Measurements from ENCODE around the gene PRICKLE2.

The PRICKLE2 gene, protein sequence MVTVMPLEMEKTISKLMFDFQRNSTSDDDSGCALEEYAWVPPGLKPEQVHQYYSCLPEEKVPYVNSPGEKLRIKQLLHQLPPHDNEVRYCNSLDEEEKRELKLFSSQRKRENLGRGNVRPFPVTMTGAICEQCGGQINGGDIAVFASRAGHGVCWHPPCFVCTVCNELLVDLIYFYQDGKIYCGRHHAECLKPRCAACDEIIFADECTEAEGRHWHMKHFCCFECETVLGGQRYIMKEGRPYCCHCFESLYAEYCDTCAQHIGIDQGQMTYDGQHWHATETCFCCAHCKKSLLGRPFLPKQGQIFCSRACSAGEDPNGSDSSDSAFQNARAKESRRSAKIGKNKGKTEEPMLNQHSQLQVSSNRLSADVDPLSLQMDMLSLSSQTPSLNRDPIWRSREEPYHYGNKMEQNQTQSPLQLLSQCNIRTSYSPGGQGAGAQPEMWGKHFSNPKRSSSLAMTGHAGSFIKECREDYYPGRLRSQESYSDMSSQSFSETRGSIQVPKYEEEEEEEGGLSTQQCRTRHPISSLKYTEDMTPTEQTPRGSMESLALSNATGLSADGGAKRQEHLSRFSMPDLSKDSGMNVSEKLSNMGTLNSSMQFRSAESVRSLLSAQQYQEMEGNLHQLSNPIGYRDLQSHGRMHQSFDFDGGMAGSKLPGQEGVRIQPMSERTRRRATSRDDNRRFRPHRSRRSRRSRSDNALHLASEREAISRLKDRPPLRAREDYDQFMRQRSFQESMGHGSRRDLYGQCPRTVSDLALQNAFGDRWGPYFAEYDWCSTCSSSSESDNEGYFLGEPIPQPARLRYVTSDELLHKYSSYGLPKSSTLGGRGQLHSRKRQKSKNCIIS

DNA sequence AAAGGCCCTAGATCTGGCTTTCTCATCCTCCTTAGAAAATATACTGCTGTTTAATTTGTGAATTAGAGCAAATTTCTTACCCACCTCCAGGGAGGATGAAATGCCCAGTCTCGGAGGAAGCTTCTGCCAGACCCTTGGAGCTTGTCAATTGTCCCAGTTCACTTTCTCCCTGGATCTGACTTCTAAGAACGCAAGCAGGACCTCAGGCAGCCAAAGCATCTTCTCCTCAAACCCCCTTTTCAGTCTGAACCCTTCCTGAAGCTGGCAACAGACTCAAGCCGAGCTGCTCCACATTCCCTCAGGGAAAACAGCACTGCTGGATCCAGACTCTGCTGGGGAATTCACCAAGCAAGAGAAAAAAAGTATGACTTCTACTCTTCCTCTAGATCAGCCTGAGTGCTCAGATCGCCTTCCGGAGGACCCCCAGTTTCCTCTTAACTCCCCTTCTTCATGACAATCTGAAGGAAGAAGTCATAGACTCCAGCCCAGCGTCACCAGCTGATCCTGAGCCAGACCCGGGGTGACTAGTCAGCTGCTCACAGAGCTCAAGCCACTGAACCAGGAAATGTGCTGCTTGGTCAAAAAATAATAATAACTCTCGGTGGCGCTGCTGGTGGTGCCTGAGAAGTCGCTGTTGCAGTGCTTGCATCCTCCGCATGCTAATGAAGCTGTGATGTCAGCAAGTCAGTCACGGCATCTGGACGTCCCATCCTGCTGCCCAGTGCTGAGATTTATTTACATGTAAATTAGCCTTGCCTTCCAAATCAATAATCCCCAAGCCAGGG is at the start of gene PRICKLE2:
PRICKLE2 (minus strand) TSS at position 641 of the 785 bp plus-strand sequence. CDS start 26,539 bp downstream, outside the sequence.
- DNase-seq (ENCODE audit: low read depth), result no peak

DNA sequence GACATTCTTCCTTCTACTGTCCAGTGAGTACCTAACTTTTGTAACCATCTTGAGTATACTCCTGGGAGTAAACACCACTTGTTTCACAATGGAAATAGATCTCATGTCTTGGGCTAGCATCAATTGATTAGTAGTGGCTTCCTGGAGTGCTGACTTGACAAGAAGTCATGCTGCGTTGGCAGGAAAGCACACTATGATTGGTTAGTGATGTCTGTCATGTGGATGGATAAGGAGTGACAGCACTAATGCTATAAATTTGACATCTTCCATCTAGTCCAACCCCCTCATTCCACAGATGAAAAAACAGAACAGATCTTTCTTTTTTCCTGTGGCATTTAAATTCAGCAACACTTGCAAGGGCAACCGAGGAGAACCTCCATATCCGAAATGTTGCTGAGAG is 47.6 kb upstream of the PRICKLE2 start:
- DNase-seq (ENCODE audit: low read depth), result no peak

DNA sequence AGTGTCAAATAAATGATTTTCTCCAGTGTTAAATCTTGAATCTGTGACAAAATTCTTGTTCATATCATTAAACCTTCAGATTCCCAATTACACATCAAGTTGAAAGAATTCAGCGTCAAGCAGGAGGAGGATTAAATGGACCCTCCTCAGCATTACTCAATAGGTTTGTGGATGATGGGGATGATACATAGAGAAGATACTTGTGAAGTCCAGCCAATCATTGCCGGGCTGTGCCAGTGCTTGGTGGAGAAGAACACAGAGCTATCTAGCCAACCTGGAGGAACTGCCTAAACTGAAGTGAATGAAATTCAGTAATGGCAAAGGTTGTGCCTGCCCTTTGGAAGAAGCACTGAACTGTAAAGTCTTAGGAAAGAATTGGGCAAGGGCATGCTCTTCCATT is 47.0 kb upstream of the PRICKLE2 start:
- DNase-seq (ENCODE audit: low read depth), result no peak

DNA sequence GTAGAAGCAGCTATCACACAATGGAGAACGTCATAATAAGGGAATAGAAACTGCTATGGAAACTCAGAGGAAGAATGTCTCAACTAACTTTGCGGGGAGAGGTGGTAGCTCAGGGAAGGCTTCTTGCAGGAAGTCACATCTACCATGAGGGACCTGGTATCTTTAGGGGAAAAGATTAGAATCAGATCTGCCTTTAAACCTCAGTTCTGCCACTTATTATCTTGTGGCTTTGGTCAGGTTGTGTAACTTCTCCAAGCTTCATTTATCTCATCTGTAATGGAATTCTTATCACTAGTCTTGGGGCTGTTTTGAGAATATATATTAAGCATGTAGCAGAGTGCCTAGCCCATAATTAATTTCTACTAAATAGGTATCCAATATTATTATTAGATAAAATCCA is 46.4 kb upstream of the PRICKLE2 start:
- DNase-seq (ENCODE audit: low read depth), result no peak

DNA sequence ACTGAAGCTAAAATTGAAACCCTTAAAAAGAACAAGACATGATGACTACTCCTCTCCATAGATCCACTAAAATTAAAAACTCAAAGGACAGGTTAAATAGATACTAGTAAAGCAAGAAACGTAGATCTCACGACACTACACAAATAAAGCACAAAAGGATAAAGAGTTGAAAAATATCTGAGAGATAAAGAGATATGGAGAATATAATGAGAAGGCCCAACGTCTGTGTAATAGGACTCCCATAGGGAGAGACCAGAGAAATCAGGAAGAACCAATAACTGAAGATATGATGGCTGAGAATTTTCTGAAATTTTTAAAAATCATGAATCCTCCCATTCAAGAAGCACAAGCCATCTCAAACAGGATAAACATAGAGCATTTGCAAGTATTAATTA is 45.6 kb upstream of the PRICKLE2 start:
- no peak for DNase-seq (ENCODE audit: low read depth)

DNA sequence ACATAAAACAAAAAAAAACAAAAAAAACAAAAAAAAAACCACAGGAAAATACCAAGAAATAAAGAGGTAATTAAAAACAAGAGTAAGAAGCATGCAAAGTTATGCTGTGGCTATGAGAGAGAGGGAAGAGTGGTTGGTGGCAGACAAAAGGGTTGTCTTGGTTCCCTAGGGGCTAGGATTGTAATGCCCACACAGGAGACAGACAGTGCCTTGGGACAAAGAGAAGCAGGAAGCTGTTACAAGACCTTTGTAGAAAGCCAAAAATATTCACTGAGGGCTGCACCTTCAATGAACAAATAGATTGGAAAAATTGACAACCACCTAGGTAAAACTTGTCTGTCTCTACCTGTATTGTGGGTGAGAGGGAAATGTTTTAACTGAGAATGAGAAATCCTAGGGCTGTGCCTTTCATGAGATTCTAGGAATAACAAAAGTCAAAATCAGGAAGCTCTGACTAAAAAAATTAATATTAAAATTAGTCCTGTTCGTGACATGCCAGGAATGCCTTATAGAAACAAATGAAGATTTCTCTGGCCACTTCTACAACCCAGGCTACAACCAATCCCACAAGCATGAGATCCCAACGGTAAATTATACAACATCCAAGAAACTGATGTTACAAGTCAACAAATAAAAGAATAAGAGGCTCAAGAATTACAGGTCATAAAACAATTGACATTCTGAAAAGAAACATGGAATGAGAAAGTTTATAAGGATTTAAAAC is 45.0 kb upstream of the PRICKLE2 start:
- no peak for DNase-seq (ENCODE audit: low read depth)

DNA sequence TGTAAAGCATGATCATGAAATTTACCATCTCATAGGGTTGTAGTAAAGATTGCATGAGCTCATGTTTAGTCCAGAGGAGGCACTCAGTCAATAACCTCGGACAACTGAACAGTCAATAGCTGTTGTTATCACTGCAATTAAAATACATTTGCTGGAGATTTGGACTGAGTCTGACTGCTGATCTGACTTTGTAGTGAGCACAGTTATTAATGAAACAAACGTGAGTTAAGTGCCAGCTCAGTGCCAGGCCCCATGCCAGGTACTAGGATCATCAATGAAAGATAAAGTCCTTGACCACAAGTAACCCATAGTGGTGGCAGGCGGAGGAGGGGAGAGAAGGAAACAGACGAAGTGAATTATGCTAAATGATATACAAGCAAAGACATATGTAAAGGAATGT is 43.7 kb upstream of the PRICKLE2 start:
- no peak for DNase-seq (ENCODE audit: low read depth)

DNA sequence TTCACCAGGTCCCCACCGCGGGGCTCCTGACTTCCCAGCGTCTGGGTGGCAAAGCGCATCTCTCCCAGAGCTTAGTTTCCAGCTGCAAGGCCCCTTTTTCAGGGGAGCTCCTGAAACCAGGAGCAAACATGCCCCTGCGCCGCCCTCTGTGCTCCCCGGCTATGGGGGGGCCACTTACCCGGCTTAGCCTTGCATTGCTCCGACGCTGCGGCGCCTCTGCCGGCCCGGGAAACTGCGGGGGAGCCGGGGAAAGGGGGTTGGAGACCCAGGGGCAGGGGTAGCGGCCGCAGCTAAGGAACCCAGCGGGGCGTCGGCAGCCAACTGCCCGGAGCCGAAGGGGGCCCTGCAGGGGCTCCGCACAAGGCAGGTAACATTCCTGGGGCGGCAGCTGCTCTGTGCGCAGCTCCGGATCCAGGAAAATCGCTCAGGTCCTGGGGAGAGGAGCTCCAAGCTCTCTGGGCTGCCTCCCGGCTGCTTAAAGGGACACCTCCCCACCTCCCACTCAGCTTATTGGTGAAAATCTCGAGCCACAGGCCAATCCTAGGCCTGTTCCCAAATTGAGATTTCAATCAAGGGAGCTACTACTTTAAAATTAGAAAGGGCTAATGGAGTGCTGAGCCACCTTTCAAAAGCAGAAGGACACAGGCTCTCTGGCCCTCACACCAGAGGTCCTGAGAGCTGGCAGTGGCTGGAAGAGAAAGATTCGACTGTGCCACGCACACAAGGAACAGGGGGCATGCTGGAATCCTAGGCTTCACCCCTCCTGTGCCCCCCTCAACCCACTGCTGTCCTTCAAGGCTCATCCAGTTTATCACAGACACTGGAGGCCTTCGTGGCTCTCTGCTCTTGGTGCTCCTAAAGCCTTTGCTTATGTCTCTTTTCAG is 42.7 kb upstream of the PRICKLE2 start:
- no peak for DNase-seq (ENCODE audit: low read depth)

DNA sequence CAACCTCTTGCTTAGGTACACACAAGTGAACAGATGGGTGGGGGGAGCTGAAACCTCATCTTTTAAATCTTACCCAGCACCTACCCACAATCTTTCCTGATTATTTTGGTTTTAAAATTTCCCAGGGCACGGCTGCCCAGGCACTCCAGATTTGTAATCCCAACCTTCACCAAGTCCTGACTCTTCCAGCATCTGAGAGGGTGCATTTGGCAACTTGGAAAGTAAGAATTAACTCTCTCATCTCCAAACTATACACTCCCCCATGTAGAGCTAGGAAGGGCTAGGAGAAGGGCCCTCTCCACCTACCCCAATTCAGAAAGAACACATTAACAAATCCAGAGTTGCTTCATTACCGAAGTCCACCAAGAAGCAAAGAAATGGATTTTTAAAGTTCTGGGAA is 41.7 kb upstream of the PRICKLE2 start:
- DNase-seq (ENCODE audit: low read depth), result no peak

DNA sequence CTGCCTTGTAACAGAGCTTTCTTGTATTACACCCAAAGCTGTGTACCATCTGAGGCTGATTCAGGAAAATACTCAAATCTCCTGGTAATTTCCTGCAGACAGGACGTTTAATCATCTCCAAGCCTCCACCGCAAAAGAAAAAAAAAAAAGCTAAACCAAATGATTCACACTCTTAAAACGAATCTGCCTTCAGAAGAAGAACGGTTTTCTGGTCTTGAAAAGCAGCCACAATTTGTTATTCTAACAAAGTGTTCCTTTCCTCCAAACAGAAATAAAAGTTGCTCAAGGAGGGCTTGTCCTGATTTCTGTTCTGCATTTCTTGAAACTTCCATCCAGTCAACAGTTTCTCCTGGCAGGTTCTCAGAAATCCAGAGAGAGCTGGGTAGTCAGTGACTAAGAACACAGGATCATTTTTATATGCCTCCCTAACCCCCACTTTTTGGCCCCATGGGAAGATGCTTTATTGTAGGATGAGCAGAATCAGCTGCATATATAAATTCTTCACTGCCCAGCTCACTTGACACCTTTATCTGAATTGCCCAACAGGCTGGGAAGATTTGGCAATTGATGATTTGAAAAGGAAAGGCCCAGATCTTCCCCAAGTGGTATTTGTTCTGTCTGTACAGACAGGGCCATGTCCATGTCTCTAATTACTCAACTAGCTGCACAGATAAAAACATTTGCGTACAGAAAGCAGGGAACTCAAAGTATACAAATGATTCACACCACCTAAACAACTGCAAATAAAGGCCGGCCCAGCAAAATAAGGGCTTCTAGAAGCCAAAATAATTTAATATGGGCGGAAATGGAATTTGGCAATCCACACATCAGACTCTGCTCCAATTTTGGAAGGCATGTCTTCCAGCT is 41.0 kb upstream of the PRICKLE2 start:
- DNase-seq (ENCODE audit: low read depth), result no peak

DNA sequence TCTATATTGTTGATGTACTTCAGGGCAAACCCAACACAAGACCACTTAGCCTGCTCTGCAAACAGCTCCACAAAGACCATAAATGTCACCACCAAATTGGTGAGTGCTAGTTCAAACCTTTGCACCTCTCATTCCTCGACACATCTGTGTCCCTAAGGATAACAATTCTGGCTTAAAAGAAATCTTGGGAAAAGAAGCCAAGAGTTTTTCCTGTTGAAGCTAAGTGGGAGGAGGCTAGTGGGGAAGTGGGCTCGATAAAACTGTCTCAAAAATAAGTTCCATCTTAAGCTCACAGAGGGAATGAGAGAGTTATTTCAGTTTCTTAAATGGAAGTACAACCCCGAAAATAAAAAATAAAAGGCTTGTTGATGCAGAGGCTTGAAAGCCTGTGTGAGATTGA is 40.4 kb upstream of the PRICKLE2 start:
- no peak for DNase-seq (ENCODE audit: low read depth)

DNA sequence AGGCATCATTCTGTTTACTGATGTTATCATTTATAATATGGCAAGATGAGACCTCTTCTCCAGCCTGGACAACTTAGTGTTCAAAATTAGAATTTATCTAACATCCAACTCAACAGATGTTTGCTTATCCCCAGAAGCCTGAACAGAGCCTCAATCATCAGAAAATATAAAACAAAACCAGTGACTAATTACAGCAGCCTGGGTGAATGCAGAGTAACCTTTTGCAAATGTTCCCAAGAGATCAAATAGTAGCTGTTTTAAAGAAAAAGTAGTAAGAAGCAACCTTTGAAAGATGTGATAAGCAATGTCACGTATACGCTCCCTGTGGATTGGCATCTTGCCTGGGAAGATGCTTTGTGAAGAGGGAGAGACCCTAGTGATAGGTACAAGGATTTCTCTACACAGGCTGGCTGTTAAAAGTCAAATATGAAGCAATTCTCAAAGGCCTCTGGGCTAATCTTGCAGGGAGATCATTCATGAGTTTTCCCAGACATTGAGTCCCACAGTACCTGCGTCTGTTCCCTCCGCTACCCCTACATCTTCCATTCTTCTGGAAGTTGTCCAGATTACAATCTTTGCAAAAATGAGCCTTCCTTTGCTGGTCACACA is 39.3 kb upstream of the PRICKLE2 start:
- no peak for DNase-seq (ENCODE audit: low read depth)

DNA sequence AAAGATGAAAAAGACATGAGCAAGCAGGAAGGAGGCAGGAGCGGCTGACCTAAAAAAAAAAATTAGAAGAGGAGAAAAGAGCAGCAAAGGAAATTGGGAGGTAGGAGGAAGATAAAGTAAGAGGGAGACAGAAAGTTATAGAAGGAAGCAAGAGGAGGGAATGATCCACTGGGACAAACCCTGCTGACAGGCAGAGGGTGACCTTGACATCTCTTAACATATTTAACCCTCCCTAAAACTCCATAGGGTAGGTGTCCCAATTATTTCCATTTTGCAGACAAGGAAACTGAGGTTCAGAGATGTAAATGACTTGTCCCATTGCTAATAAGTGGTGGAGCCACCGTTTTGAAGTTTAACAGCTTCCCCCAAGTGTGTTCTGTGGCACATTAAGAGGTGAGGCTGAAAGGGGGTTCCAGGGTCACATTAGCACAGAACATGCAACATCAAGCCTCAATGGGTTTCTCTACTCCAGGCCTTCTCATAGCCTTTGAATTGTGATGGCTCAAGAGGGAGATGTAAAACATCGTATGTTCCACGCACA is 37.4 kb upstream of the PRICKLE2 start:
- DNase-seq (ENCODE audit: low read depth), result no peak

DNA sequence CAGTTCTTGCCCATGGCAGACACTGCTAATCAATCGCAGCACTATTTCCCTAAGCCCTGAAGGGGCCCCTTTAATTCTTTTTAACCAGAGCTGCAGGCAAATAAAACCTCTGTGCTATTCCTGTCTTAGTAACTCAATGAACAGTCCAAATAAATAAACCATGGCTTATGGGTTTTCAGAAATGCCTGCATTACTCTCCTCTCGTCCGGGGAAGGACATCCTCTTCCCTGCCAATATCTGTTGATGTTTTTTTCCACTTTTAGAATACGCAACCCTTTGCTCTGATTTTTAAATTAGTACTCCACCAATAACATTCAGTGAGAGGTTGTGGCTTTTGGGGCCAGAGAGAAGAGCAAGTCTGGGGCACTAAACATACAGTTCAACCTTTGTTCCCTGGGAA is 35.2 kb upstream of the PRICKLE2 start:
- DNase-seq (ENCODE audit: low read depth), result no peak

DNA sequence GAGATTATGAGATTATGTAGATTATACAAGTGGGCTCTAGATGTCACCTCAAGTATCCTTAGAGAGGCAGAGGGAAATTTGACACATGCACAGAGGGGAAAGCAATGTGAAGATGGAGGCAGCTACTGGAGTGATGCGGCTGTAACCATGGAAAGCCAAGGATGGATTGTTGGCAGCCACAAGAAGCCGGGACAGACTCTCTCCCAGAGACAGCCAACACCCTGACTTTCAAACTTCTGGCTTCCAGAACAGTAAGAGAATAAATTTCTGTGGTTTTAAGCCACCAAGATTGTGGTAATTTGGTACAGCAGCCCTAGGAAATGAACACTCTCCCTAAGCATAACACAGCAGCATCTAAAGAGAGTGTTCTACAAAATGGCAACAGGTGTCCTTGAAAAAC is 34.4 kb upstream of the PRICKLE2 start:
- DNase-seq (ENCODE audit: low read depth), result no peak

DNA sequence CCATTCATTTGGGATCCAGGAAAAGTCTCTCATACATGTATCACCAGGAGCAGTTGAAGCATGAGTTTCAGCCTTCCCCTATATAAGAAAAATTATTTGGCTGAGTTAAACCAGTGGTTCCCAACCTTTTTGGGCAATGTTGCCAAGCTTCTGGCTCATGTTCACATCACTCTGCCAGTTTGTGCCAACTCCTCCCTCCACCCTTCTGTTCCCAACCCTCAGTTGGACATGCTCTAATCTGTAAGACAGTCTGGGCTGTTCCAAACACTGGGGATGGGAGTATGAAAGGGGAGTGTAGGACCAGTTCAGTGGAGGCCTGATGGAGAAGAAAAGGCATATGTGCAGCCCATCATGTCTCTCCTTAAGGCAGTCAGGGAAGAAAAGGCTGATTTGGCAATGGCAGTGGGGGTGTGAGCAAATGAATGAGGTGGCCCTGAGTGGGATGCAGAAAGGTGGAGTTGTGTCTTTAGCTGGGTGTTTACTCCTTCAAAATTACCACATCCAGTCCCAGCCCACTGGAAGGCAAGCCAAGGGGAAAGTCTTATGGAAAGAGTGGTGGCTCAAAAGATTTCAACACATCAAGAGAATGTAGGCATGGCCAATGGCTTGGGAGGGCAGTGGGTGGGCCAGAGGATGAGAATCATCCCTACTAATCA is 32.0 kb upstream of the PRICKLE2 start:
- DNase-seq (ENCODE audit: low read depth), result no peak

DNA sequence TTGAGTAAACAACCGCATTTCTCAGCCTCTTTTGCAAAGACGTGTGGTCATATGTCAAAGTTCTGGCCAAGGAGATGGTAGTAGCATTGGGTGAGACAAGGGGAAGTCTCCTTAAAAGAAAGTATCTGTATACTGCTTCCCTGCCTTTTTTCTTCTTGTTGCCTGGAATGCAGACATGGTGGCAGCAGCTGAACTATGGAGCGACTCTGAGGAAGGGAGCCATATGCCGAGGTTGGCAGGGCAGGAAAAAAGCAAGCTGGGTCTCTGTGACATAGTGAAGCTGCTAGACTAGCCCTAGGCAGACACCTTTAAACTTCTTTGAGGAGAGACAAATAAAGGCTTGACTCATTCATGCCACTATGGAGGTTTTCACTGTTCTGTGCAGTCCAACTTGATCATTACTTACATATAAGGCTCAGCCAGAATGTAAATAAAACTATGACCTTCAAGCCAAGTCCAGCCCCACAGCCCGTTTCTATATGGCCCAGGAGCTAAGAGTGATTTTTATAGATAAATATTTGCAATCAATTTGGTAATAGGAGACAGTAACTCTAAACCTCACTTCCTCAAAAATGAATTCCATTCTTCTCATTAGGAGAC is 30.6 kb upstream of the PRICKLE2 start:
- DNase-seq (ENCODE audit: low read depth), result no peak

DNA sequence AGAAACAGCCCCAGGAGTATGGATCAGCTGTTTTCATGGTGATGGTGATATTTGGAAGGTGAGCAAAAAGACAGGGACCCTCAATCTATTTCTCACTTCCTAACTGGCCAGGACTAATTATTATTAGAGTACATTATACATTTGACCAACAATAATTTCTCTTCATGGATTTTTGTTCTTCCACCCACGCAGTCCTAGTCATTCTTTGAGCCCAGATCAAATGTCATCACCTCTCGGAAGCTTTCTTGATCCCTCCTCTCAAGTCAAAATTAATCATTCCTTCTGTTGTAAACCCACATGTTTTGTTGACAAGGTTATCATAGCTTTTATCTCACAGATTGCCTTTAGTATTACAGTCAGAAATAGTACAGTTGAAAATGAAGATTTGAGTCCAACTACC is 29.2 kb upstream of the PRICKLE2 start:
- DNase-seq (ENCODE audit: low read depth), result no peak

Data from stimulated activated CD8-positive, alpha-beta memory T cell treated with anti-CD3 and anti-CD28 coated beads, Interleukin-15, amount 100 ng/mL, for 1 hour (primary cell).